H9 (cell line): ENCODE results near the gene ILDR2. TPM values are rescaled to one million over a fixed set of nuclear protein-coding genes. Genes with fewer than 3 reads are reported as not detected.

Source experiments
- DNase-seq: peaks from one replicate; pipeline ENCODE4 v3.0.0-alpha.2; 2017
- H2AFZ ChIP-seq: one replicate; pipeline ENCODE4 v1.6.1; 2013; ENCODE audit warnings: mild to moderate bottlenecking, low read length, control low read depth, moderate library complexity
- H2AK5ac ChIP-seq: 2 replicates; pipeline ENCODE4 v1.6.1; 2013; ENCODE audit warnings: low read length, control low read depth, mixed read lengths; ENCODE audit not compliant: insufficient read length
- H2BK120ac ChIP-seq: one replicate; pipeline ENCODE4 v1.6.1; 2013; ENCODE audit warnings: low read depth, mild to moderate bottlenecking, low read length, control low read depth, inconsistent platforms; ENCODE audit not compliant: poor library complexity, severe bottlenecking
- H2BK12ac ChIP-seq: 2 replicates; pipeline ENCODE4 v1.6.1; 2013; ENCODE audit warnings: low read length, control low read depth, mixed read lengths, low read depth; ENCODE audit not compliant: insufficient read length
- H2BK15ac ChIP-seq: 2 replicates; pipeline ENCODE4 v1.6.1; 2013; ENCODE audit warnings: low read depth, low read length, control low read depth
- H2BK20ac ChIP-seq: one replicate; pipeline ENCODE4 v1.6.1; 2013; ENCODE audit warnings: low read depth, mild to moderate bottlenecking, low read length, control low read depth, inconsistent platforms; ENCODE audit not compliant: poor library complexity, severe bottlenecking
- H2BK5ac ChIP-seq: 2 replicates; pipeline ENCODE4 v1.6.1; 2013; ENCODE audit warnings: low read length, control low read depth, mixed read lengths; ENCODE audit not compliant: insufficient read length
- H3K14ac ChIP-seq: 2 replicates; pipeline ENCODE4 v1.6.1; 2013; ENCODE audit warnings: low read length, control low read depth; ENCODE audit not compliant: insufficient read depth
- H3K18ac ChIP-seq: 2 replicates; pipeline ENCODE4 v1.6.1; 2013; ENCODE audit warnings: low read depth, mild to moderate bottlenecking, mixed read lengths, low read length, control low read depth; ENCODE audit not compliant: insufficient read length
- H3K23ac ChIP-seq: 2 replicates; pipeline ENCODE4 v1.6.1; 2013; ENCODE audit warnings: low read length, control low read depth, mixed read lengths, low read depth; ENCODE audit not compliant: insufficient read length
- H3K23me2 ChIP-seq: 2 replicates; pipeline ENCODE4 v1.6.1; 2013; ENCODE audit warnings: low read depth, mild to moderate bottlenecking, mixed read lengths, low read length, control low read depth; ENCODE audit not compliant: insufficient read length, poor library complexity, severe bottlenecking
- H3K27ac ChIP-seq: 2 replicates; pipeline ENCODE4 v1.5.1; 2013; ENCODE audit warnings: low read length, control low read depth, mixed read lengths, low read depth; ENCODE audit not compliant: insufficient read length
- H3K27me3 ChIP-seq: 2 replicates; pipeline ENCODE4 v1.6.1; 2013; ENCODE audit warnings: low read length, control low read depth, inconsistent platforms; ENCODE audit not compliant: insufficient read depth
- H3K4ac ChIP-seq: 2 replicates; pipeline ENCODE4 v1.6.1; 2013; ENCODE audit warnings: low read depth, mild to moderate bottlenecking, control low read depth, inconsistent platforms, low read length, moderate library complexity
- H3K4me1 ChIP-seq: 2 replicates; pipeline ENCODE4 v1.6.1; 2013; ENCODE audit warnings: low read length, control low read depth, inconsistent platforms; ENCODE audit not compliant: insufficient read depth
- H3K4me2 ChIP-seq: 2 replicates; pipeline ENCODE4 v1.6.1; 2013; ENCODE audit warnings: low read length, control low read depth, mixed read lengths; ENCODE audit not compliant: insufficient read length, insufficient read depth
- H3K56ac ChIP-seq: 2 replicates; pipeline ENCODE4 v1.6.1; 2013; ENCODE audit warnings: low read depth, mild to moderate bottlenecking, mixed read lengths, low read length, control low read depth; ENCODE audit not compliant: insufficient read length
- H3K79me1 ChIP-seq: 2 replicates; pipeline ENCODE4 v1.6.1; 2013; ENCODE audit warnings: low read depth, mild to moderate bottlenecking, moderate library complexity, low read length, control low read depth, inconsistent platforms; ENCODE audit not compliant: insufficient read depth, poor library complexity, severe bottlenecking
- H3K79me2 ChIP-seq: 2 replicates; pipeline ENCODE4 v1.6.1; 2013; ENCODE audit warnings: low read length, control low read depth, inconsistent platforms; ENCODE audit not compliant: insufficient read depth
- H3K9ac ChIP-seq: 2 replicates; pipeline ENCODE4 v1.6.1; 2013; ENCODE audit warnings: low read length, control low read depth, mixed read lengths; ENCODE audit not compliant: insufficient read length; ENCODE audit errors: extremely low read depth
- H3K9me3 ChIP-seq: one replicate; pipeline ENCODE4 v1.6.1; 2013; ENCODE audit warnings: low read depth, low read length, inconsistent platforms; ENCODE audit not compliant: control insufficient read depth
- H3T11ph ChIP-seq: one replicate; pipeline ENCODE4 v1.6.1; 2013; ENCODE audit warnings: mild to moderate bottlenecking, low read length, control low read depth, inconsistent platforms
- H4K20me1 ChIP-seq: one replicate; pipeline ENCODE4 v1.6.1; 2013; ENCODE audit not compliant: control insufficient read depth, insufficient read length, insufficient read depth
- H4K5ac ChIP-seq: 2 replicates; pipeline ENCODE4 v1.6.1; 2013; ENCODE audit warnings: low read depth, mild to moderate bottlenecking, mixed read lengths, low read length, control low read depth; ENCODE audit not compliant: insufficient read length
- H4K8ac ChIP-seq: replicated peaks from 2 replicates; pipeline ENCODE4 v1.6.1; 2013; ENCODE audit warnings: low read length, control low read depth, mixed read lengths, low read depth; ENCODE audit not compliant: insufficient read length
- H4K91ac ChIP-seq: 2 replicates; pipeline ENCODE4 v1.6.1; 2013; ENCODE audit warnings: low read depth, mild to moderate bottlenecking, moderate library complexity, mixed read lengths, low read length, control low read depth; ENCODE audit not compliant: insufficient read length
- H3K27ac Mint-ChIP-seq, 3 experiments: 2 replicates in 2 of 3; 3 replicates in 1 of 3; pipeline ENCODE4 v1.8.0; 2020 to 2021; ENCODE audit warnings: mixed read lengths in 3 of 3, mild to moderate bottlenecking in 1 of 3, moderate library complexity in 1 of 3
- H3K27me3 Mint-ChIP-seq: 2 replicates; pipeline ENCODE4 v1.8.0; 2021; ENCODE audit warnings: low read depth, mild to moderate bottlenecking, moderate library complexity, mixed read lengths
- H3K36me3 Mint-ChIP-seq, 3 experiments: 2 replicates in 2 of 3; 3 replicates in 1 of 3; pipeline ENCODE4 v1.8.0; 2020 to 2021; ENCODE audit warnings: low read depth in 3 of 3, mixed read lengths in 3 of 3; ENCODE audit not compliant: insufficient read depth in 1 of 3
- H3K4me1 Mint-ChIP-seq, 2 experiments: 2 replicates each; pipeline ENCODE4 v1.8.0; 2020; ENCODE audit warnings: mixed read lengths in 2 of 2
- H3K4me3 Mint-ChIP-seq, 2 experiments: 2 replicates in 1 of 2; 3 replicates in 1 of 2; pipeline ENCODE4 v1.8.0; 2020 to 2021; ENCODE audit warnings: mild to moderate bottlenecking in 2 of 2, mixed read lengths in 2 of 2, moderate library complexity in 1 of 2
- H3K9me3 Mint-ChIP-seq, 2 experiments: 2 replicates in 1 of 2; 3 replicates in 1 of 2; pipeline ENCODE4 v1.8.0; 2020; ENCODE audit warnings: mild to moderate bottlenecking in 2 of 2, mixed read lengths in 2 of 2, moderate library complexity in 1 of 2
- CTCF ChIP-seq: fragments of 200-600 bp; sonication (generic); conservative IDR thresholded peaks from 3 replicates; pipeline ENCODE4 v1.8.0; 2021; ENCODE audit warnings: antibody characterized with exemption, mild to moderate bottlenecking
- WGBS: extraction: QIAGEN DNeasy Blood & Tissue Kit; methylation state at CpG from one replicate; pipeline ENCODE4 v1.1.7; 2013; ENCODE audit warnings: missing lambda C conversion rate, low lambda C conversion rate, mixed read lengths; ENCODE audit not compliant: insufficient read length; ENCODE audit errors: extremely low coverage; 5-methylcytosine and 5-hydroxymethylcytosine counted together
- total RNA-seq: library from RNA; stranded (reverse); gene quantifications from 2 replicates; pipeline ENCODE4 v1.2.1, GENCODE V29; 2021

Gene ILDR2
- total RNA-seq, 1 experiment from 2014 or later, result 1.1 TPM

GRCh38 chr1:166969074-166969677 is 6.2 kb downstream of the ILDR2 start:
- Mint-ChIP-seq H3K36me3 (no peaks in the 10 kb centered on the region), H3K27ac (no peak overlapping the region), H3K9me3 (no peaks in the 10 kb centered on the region), H3K4me1 (peaks cover 12 to 14% of the 10 kb centered on the region in 2 experiments), H3K27me3 (peaks cover 69% of the 10 kb centered on the region), H3K4me3 (no peak overlapping the region)
- no peak overlapping the region for H2BK20ac ChIP-seq
- H4K5ac ChIP-seq, result no peak overlapping the region
- H3K9ac ChIP-seq, result no peak overlapping the region
- H4K20me1 ChIP-seq, result no peaks in the 10 kb centered on the region
- no peak overlapping the region for H2AFZ ChIP-seq
- H3K18ac ChIP-seq, result no peak overlapping the region
- H3K4me2 ChIP-seq, result no peak overlapping the region
- H2BK15ac ChIP-seq, result no peak overlapping the region
- no peaks in the 10 kb centered on the region for H3K79me2 ChIP-seq
- H3K79me1 ChIP-seq, result no peaks in the 10 kb centered on the region
- no peaks in the 10 kb centered on the region for H3K9me3 ChIP-seq
- H3T11ph ChIP-seq, result no peak overlapping the region
- no peak overlapping the region for H2BK12ac ChIP-seq
- H2BK5ac ChIP-seq, result no peak overlapping the region
- no peak overlapping the region for H3K56ac ChIP-seq
- H3K27me3 ChIP-seq, result peaks cover 12% of the 10 kb centered on the region; the same call in 1 of the 2 replicates
- H3K23ac ChIP-seq, result no peak overlapping the region
- no peak overlapping the region for H3K27ac ChIP-seq
- no peak for DNase-seq
- H3K23me2 ChIP-seq, result no peaks in the 10 kb centered on the region
- no peak overlapping the region for H2AK5ac ChIP-seq
- H3K4ac ChIP-seq, result no peak overlapping the region
- H3K4me1 ChIP-seq, result no peaks in the 10 kb centered on the region; the same call in 1 of the 2 replicates
- H4K91ac ChIP-seq, result no peak overlapping the region
- TF ChIP-seq CTCF, result no peak
- no peak overlapping the region for H2BK120ac ChIP-seq
- H4K8ac ChIP-seq, result no peak overlapping the region
- WGBS, result no CpG with 5 or more reads among the region's 5 CpGs
- no peak overlapping the region for H3K14ac ChIP-seq
